GM21390 (cell line): Measurements from ENCODE around the gene RAB9A.
"Not testable (repeated sequence)": the region's sequence is repeated elsewhere in the genome, so short reads cannot be mapped to it uniquely, and the experiment has no call there.

ENCODE experiments used
- ATAC-seq: cut with Tn5 transposase; IDR thresholded peaks from one replicate; pipeline ENCODE4 v1.9.1; 2021; ENCODE audit not compliant: unreplicated experiment

The RAB9A gene

GRCh38 chrX:13699183-13699826 lies 10.4 kb downstream of the RAB9A start:
- ATAC-seq: peak; percentile 61

- ATAC-seq: no peak
Observed at GRCh38 chrX:13700380-13700779, 11.5 kb downstream of the RAB9A start.

- no peak for ATAC-seq
Observed at GRCh38 chrX:13702111-13702789, 13.3 kb downstream of the RAB9A start.

GRCh38 chrX:13703135-13703534 lies 14.2 kb downstream of the RAB9A start:
- ATAC-seq: no peak

- no peak for ATAC-seq
Observed at GRCh38 chrX:13703589-13703988, 14.7 kb downstream of the RAB9A start.

GRCh38 chrX:13711141-13711540 lies 22.2 kb downstream of the RAB9A start:
- no peak for ATAC-seq

GRCh38 chrX:13716455-13716854 lies 27.5 kb downstream of the RAB9A start:
- no peak for ATAC-seq

GRCh38 chrX:13716905-13717304 lies 28.0 kb downstream of the RAB9A start:
- no peak for ATAC-seq

- no peak for ATAC-seq
Observed at GRCh38 chrX:13717700-13718472, 29.0 kb downstream of the RAB9A start.

GRCh38 chrX:13719192-13719856 lies 30.4 kb downstream of the RAB9A start:
- no peak for ATAC-seq

GRCh38 chrX:13721371-13721770 lies 32.4 kb downstream of the RAB9A start:
- ATAC-seq: no peak

- ATAC-seq: no peak
Observed at GRCh38 chrX:13721819-13722519, 33.0 kb downstream of the RAB9A start.

- not testable (repeated sequence) for ATAC-seq
Observed at GRCh38 chrX:13724878-13725277, 36.0 kb downstream of the RAB9A start.

- not testable (repeated sequence) for ATAC-seq
Observed at GRCh38 chrX:13726583-13726982, 37.7 kb downstream of the RAB9A start.

- not testable (repeated sequence) for ATAC-seq
Observed at GRCh38 chrX:13730523-13730922, 41.6 kb downstream of the RAB9A start.

GRCh38 chrX:13732246-13733067 lies 43.5 kb downstream of the RAB9A start:
- ATAC-seq: no peak

GRCh38 chrX:13733506-13733905 lies 44.6 kb downstream of the RAB9A start:
- ATAC-seq: no peak

- peak; percentile 87 for ATAC-seq
Observed at GRCh38 chrX:13734278-13735172, 45.6 kb downstream of the RAB9A start, which contains the start of the genes OFD1 and TRAPPC2. OFD1 (plus strand) TSS chrX:13734748; CDS start chrX:13735072, 324 bp downstream. TRAPPC2 (minus strand) TSS chrX:13734620; CDS start chrX:13719963, 14,657 bp downstream.

GRCh38 chrX:13741695-13742094 lies 52.8 kb downstream of the RAB9A start:
- no peak for ATAC-seq
